H9 (cell line): Measurements from ENCODE around the gene SLC12A1. TPM values are rescaled to one million over a fixed set of nuclear protein-coding genes. Genes with fewer than 3 reads are reported as not detected.
A peak's percentile ranks its signal among the peaks of the same experiment; 100 is the strongest.

Source experiments
- DNase-seq: peaks from one replicate; pipeline ENCODE4 v3.0.0-alpha.2; 2017
- H2AFZ ChIP-seq: one replicate; pipeline ENCODE4 v1.6.1; 2013; ENCODE audit warnings: mild to moderate bottlenecking, low read length, control low read depth, moderate library complexity
- H2AK5ac ChIP-seq: 2 replicates; pipeline ENCODE4 v1.6.1; 2013; ENCODE audit warnings: low read length, control low read depth, mixed read lengths; ENCODE audit not compliant: insufficient read length
- H2BK120ac ChIP-seq: one replicate; pipeline ENCODE4 v1.6.1; 2013; ENCODE audit warnings: low read depth, mild to moderate bottlenecking, low read length, control low read depth, inconsistent platforms; ENCODE audit not compliant: poor library complexity, severe bottlenecking
- H2BK12ac ChIP-seq: 2 replicates; pipeline ENCODE4 v1.6.1; 2013; ENCODE audit warnings: low read length, control low read depth, mixed read lengths, low read depth; ENCODE audit not compliant: insufficient read length
- H2BK15ac ChIP-seq: 2 replicates; pipeline ENCODE4 v1.6.1; 2013; ENCODE audit warnings: low read depth, low read length, control low read depth
- H2BK20ac ChIP-seq: one replicate; pipeline ENCODE4 v1.6.1; 2013; ENCODE audit warnings: low read depth, mild to moderate bottlenecking, low read length, control low read depth, inconsistent platforms; ENCODE audit not compliant: poor library complexity, severe bottlenecking
- H2BK5ac ChIP-seq: 2 replicates; pipeline ENCODE4 v1.6.1; 2013; ENCODE audit warnings: low read length, control low read depth, mixed read lengths; ENCODE audit not compliant: insufficient read length
- H3K14ac ChIP-seq: 2 replicates; pipeline ENCODE4 v1.6.1; 2013; ENCODE audit warnings: low read length, control low read depth; ENCODE audit not compliant: insufficient read depth
- H3K18ac ChIP-seq: 2 replicates; pipeline ENCODE4 v1.6.1; 2013; ENCODE audit warnings: low read depth, mild to moderate bottlenecking, mixed read lengths, low read length, control low read depth; ENCODE audit not compliant: insufficient read length
- H3K23ac ChIP-seq: 2 replicates; pipeline ENCODE4 v1.6.1; 2013; ENCODE audit warnings: low read length, control low read depth, mixed read lengths, low read depth; ENCODE audit not compliant: insufficient read length
- H3K23me2 ChIP-seq: 2 replicates; pipeline ENCODE4 v1.6.1; 2013; ENCODE audit warnings: low read depth, mild to moderate bottlenecking, mixed read lengths, low read length, control low read depth; ENCODE audit not compliant: insufficient read length, poor library complexity, severe bottlenecking
- H3K27ac ChIP-seq: 2 replicates; pipeline ENCODE4 v1.5.1; 2013; ENCODE audit warnings: low read length, control low read depth, mixed read lengths, low read depth; ENCODE audit not compliant: insufficient read length
- H3K27me3 ChIP-seq: 2 replicates; pipeline ENCODE4 v1.6.1; 2013; ENCODE audit warnings: low read length, control low read depth, inconsistent platforms; ENCODE audit not compliant: insufficient read depth
- H3K4ac ChIP-seq: 2 replicates; pipeline ENCODE4 v1.6.1; 2013; ENCODE audit warnings: low read depth, mild to moderate bottlenecking, control low read depth, inconsistent platforms, low read length, moderate library complexity
- H3K4me1 ChIP-seq: 2 replicates; pipeline ENCODE4 v1.6.1; 2013; ENCODE audit warnings: low read length, control low read depth, inconsistent platforms; ENCODE audit not compliant: insufficient read depth
- H3K4me2 ChIP-seq: 2 replicates; pipeline ENCODE4 v1.6.1; 2013; ENCODE audit warnings: low read length, control low read depth, mixed read lengths; ENCODE audit not compliant: insufficient read length, insufficient read depth
- H3K56ac ChIP-seq: 2 replicates; pipeline ENCODE4 v1.6.1; 2013; ENCODE audit warnings: low read depth, mild to moderate bottlenecking, mixed read lengths, low read length, control low read depth; ENCODE audit not compliant: insufficient read length
- H3K79me1 ChIP-seq: 2 replicates; pipeline ENCODE4 v1.6.1; 2013; ENCODE audit warnings: low read depth, mild to moderate bottlenecking, moderate library complexity, low read length, control low read depth, inconsistent platforms; ENCODE audit not compliant: insufficient read depth, poor library complexity, severe bottlenecking
- H3K79me2 ChIP-seq: 2 replicates; pipeline ENCODE4 v1.6.1; 2013; ENCODE audit warnings: low read length, control low read depth, inconsistent platforms; ENCODE audit not compliant: insufficient read depth
- H3K9ac ChIP-seq: 2 replicates; pipeline ENCODE4 v1.6.1; 2013; ENCODE audit warnings: low read length, control low read depth, mixed read lengths; ENCODE audit not compliant: insufficient read length; ENCODE audit errors: extremely low read depth
- H3K9me3 ChIP-seq: one replicate; pipeline ENCODE4 v1.6.1; 2013; ENCODE audit warnings: low read depth, low read length, inconsistent platforms; ENCODE audit not compliant: control insufficient read depth
- H3T11ph ChIP-seq: one replicate; pipeline ENCODE4 v1.6.1; 2013; ENCODE audit warnings: mild to moderate bottlenecking, low read length, control low read depth, inconsistent platforms
- H4K20me1 ChIP-seq: one replicate; pipeline ENCODE4 v1.6.1; 2013; ENCODE audit not compliant: control insufficient read depth, insufficient read length, insufficient read depth
- H4K5ac ChIP-seq: 2 replicates; pipeline ENCODE4 v1.6.1; 2013; ENCODE audit warnings: low read depth, mild to moderate bottlenecking, mixed read lengths, low read length, control low read depth; ENCODE audit not compliant: insufficient read length
- H4K8ac ChIP-seq: replicated peaks from 2 replicates; pipeline ENCODE4 v1.6.1; 2013; ENCODE audit warnings: low read length, control low read depth, mixed read lengths, low read depth; ENCODE audit not compliant: insufficient read length
- H4K91ac ChIP-seq: 2 replicates; pipeline ENCODE4 v1.6.1; 2013; ENCODE audit warnings: low read depth, mild to moderate bottlenecking, moderate library complexity, mixed read lengths, low read length, control low read depth; ENCODE audit not compliant: insufficient read length
- H3K27ac Mint-ChIP-seq, 3 experiments: 2 replicates in 2 of 3; 3 replicates in 1 of 3; pipeline ENCODE4 v1.8.0; 2020 to 2021; ENCODE audit warnings: mixed read lengths in 3 of 3, mild to moderate bottlenecking in 1 of 3, moderate library complexity in 1 of 3
- H3K27me3 Mint-ChIP-seq: 2 replicates; pipeline ENCODE4 v1.8.0; 2021; ENCODE audit warnings: low read depth, mild to moderate bottlenecking, moderate library complexity, mixed read lengths
- H3K36me3 Mint-ChIP-seq, 3 experiments: 2 replicates in 2 of 3; 3 replicates in 1 of 3; pipeline ENCODE4 v1.8.0; 2020 to 2021; ENCODE audit warnings: low read depth in 3 of 3, mixed read lengths in 3 of 3; ENCODE audit not compliant: insufficient read depth in 1 of 3
- H3K4me1 Mint-ChIP-seq, 2 experiments: 2 replicates each; pipeline ENCODE4 v1.8.0; 2020; ENCODE audit warnings: mixed read lengths in 2 of 2
- H3K4me3 Mint-ChIP-seq, 2 experiments: 2 replicates in 1 of 2; 3 replicates in 1 of 2; pipeline ENCODE4 v1.8.0; 2020 to 2021; ENCODE audit warnings: mild to moderate bottlenecking in 2 of 2, mixed read lengths in 2 of 2, moderate library complexity in 1 of 2
- H3K9me3 Mint-ChIP-seq, 2 experiments: 2 replicates in 1 of 2; 3 replicates in 1 of 2; pipeline ENCODE4 v1.8.0; 2020; ENCODE audit warnings: mild to moderate bottlenecking in 2 of 2, mixed read lengths in 2 of 2, moderate library complexity in 1 of 2
- CTCF ChIP-seq: fragments of 200-600 bp; sonication (generic); conservative IDR thresholded peaks from 3 replicates; pipeline ENCODE4 v1.8.0; 2021; ENCODE audit warnings: antibody characterized with exemption, mild to moderate bottlenecking
- WGBS: extraction: QIAGEN DNeasy Blood & Tissue Kit; methylation state at CpG from one replicate; pipeline ENCODE4 v1.1.7; 2013; ENCODE audit warnings: missing lambda C conversion rate, low lambda C conversion rate, mixed read lengths; ENCODE audit not compliant: insufficient read length; ENCODE audit errors: extremely low coverage; 5-methylcytosine and 5-hydroxymethylcytosine counted together
- total RNA-seq: library from RNA; stranded (reverse); gene quantifications from 2 replicates; pipeline ENCODE4 v1.2.1, GENCODE V29; 2021

Gene SLC12A1
- total RNA-seq, 1 experiment from 2014 or later: 0.07 TPM

DNA sequence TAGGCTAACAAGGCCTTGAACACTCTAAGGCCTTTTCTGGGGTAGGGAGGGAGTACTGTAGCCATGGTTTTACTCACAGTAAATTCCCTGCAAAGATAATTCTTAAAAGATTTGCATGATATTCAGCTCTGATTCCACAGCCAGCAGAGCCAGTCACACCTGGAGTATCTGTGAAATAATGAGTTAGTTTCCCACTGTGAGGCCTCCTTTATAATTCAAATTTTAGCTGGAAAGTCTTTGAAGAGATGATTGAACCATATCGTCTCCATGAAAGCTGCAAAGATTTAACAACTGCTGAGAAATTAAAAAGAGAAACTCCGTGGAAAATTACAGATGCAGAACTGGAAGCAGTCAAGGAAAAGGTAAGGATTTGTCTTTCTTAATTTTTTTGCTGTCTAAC is 92.8 kb downstream of the SLC12A1 start:
- no CpG with 5 or more reads among the region's 2 CpGs for WGBS
- peak overlapping the region; percentile 4 to 50; a peak in 3 of 5 replicates for H3K4me3 Mint-ChIP-seq
- no peak overlapping the region for H2AK5ac ChIP-seq

More for the DNA sequence above, 92.8 kb downstream of the SLC12A1 start:
- no peak overlapping the region for H2BK120ac ChIP-seq
- Mint-ChIP-seq H3K27ac (peak overlapping the region; percentile 17 to 96 (median 28); a peak in 3 of 7 replicates), H3K9me3 (no peaks in the 10 kb centered on the region), H3K27me3 (no peaks in the 10 kb centered on the region; the same call in 1 of the 2 replicates), H3K4me1 (peaks cover 42 to 47% of the 10 kb centered on the region in 2 experiments), H3K36me3 (no peaks in the 10 kb centered on the region)
- H3K9ac ChIP-seq: no peak overlapping the region
- H3K14ac ChIP-seq: no peak overlapping the region
- H3K4me1 ChIP-seq: peaks cover 14% of the 10 kb centered on the region; the same call in 1 of the 2 replicates
- H4K20me1 ChIP-seq: no peaks in the 10 kb centered on the region
- H4K91ac ChIP-seq: no peak overlapping the region
- no peaks in the 10 kb centered on the region for H3K79me1 ChIP-seq
- no peaks in the 10 kb centered on the region for H3K23me2 ChIP-seq
- H3K56ac ChIP-seq: no peak overlapping the region
- H3K79me2 ChIP-seq: no peaks in the 10 kb centered on the region
- peak overlapping the region; percentile 29 for H3T11ph ChIP-seq
- DNase-seq: no peak
- H2BK12ac ChIP-seq: no peak overlapping the region
- H3K27me3 ChIP-seq: no peaks in the 10 kb centered on the region
- no peak overlapping the region for H3K4me2 ChIP-seq
- H3K27ac ChIP-seq: peak overlapping the region; percentile 58
- no peak overlapping the region for H4K8ac ChIP-seq
- no peak overlapping the region for H2BK5ac ChIP-seq
- no peak overlapping the region for H3K18ac ChIP-seq
- H3K9me3 ChIP-seq: no peaks in the 10 kb centered on the region
- no peak overlapping the region for H2AFZ ChIP-seq
- no peak overlapping the region for H4K5ac ChIP-seq
- TF ChIP-seq CTCF: no peak
- no peak overlapping the region for H3K4ac ChIP-seq
- H3K23ac ChIP-seq: no peak overlapping the region
- H2BK20ac ChIP-seq: no peak overlapping the region
- H2BK15ac ChIP-seq: no peak overlapping the region
